ENCODE results near the gene P2RY13. TPM values are rescaled to one million over a fixed set of nuclear protein-coding genes. Genes with fewer than 3 reads are reported as not detected.

Gene P2RY13
- total RNA-seq, 4 donors from 2014 or later, result 0.34 to 1.2 (median 0.58) TPM

GRCh38 chr3:151307131-151307530, 22.2 kb downstream of the P2RY13 start:
- no peak for DNase-seq (ENCODE audit: low spot score in 2 of 2)
- intact Hi-C loops (cut with DNase I; ENCODE audit: low total_unique reads), result no loop called here
- no peak for TF ChIP-seq CTCF (IDR thresholded peaks at IDR 0.05)
- no peak for TF ChIP-seq POLR2A (IDR thresholded peaks at IDR 0.05)
- no peak overlapping the region for H3K4me3 ChIP-seq (ENCODE audit: low read depth, poor library complexity, severe bottlenecking)

- H3K4me3 ChIP-seq (ENCODE audit: low read depth, poor library complexity, severe bottlenecking), result no peak overlapping the region
- intact Hi-C loops (cut with DNase I; ENCODE audit: low total_unique reads), result no loop called here
- TF ChIP-seq CTCF (IDR thresholded peaks at IDR 0.05) (no peak), POLR2A (IDR thresholded peaks at IDR 0.05) (no peak)
- DNase-seq (ENCODE audit: low spot score in 2 of 2), result no peak
- 72 to 83% methylated on average over 6 of the region's 6 CpGs for WGBS, 2 donors
Observed at GRCh38 chr3:151306168-151306810, 23.1 kb downstream of the P2RY13 start.

GRCh38 chr3:151305775-151306151, 23.6 kb downstream of the P2RY13 start:
- no peak for TF ChIP-seq CTCF (IDR thresholded peaks at IDR 0.05)
- intact Hi-C loops (cut with DNase I; ENCODE audit: low total_unique reads), result no loop called here
- no peak overlapping the region for H3K4me3 ChIP-seq (ENCODE audit: low read depth, poor library complexity, severe bottlenecking)
- DNase-seq (ENCODE audit: low spot score in 2 of 2), result no peak
- WGBS, 2 donors, result 67 to 72% methylated on average over 4 of the region's 4 CpGs

- 37 to 43% methylated on average over 7 of the region's 7 CpGs for WGBS, 2 donors
- no peak overlapping the region for H3K4me3 ChIP-seq (ENCODE audit: low read depth, poor library complexity, severe bottlenecking)
- no peak for TF ChIP-seq CTCF (IDR thresholded peaks at IDR 0.05)
- TF ChIP-seq POLR2A (IDR thresholded peaks at IDR 0.05), result no peak
- peak; percentile 81 to 95 for DNase-seq (ENCODE audit: low spot score in 2 of 2)
- intact Hi-C loops (cut with DNase I; ENCODE audit: low total_unique reads), result no loop called here
Observed at GRCh38 chr3:151305060-151305774, 24.1 kb downstream of the P2RY13 start.

- H3K4me3 ChIP-seq (ENCODE audit: low read depth, poor library complexity, severe bottlenecking), result no peak overlapping the region
- no peak for DNase-seq (ENCODE audit: low spot score in 2 of 2)
- intact Hi-C loops (cut with DNase I; ENCODE audit: low total_unique reads), result no loop called here
- TF ChIP-seq POLR2A (IDR thresholded peaks at IDR 0.05) (no peak), CTCF (IDR thresholded peaks at IDR 0.05) (no peak)
- 68 to 74% methylated on average over 2 of the region's 2 CpGs for WGBS, 2 donors
Observed at GRCh38 chr3:151303751-151304150, 25.6 kb downstream of the P2RY13 start.

Data from lower leg skin (tissue), 4 donors.